NCI-H187 (cell line): ENCODE results near the gene CHMP1A.
"Not testable (repeated sequence)": the region's sequence is repeated elsewhere in the genome, so short reads cannot be mapped to it uniquely, and the experiment has no call there.

ENCODE experiments used
- DNase-seq, 2 experiments: peaks; one replicate each; lab custom pipeline; 2025; lab: John Stamatoyannopoulos, UW

Gene CHMP1A

GRCh38 chr16:89658221-89658879 lies 842 bp upstream of the CHMP1A start:
- no peak for DNase-seq

DNA sequence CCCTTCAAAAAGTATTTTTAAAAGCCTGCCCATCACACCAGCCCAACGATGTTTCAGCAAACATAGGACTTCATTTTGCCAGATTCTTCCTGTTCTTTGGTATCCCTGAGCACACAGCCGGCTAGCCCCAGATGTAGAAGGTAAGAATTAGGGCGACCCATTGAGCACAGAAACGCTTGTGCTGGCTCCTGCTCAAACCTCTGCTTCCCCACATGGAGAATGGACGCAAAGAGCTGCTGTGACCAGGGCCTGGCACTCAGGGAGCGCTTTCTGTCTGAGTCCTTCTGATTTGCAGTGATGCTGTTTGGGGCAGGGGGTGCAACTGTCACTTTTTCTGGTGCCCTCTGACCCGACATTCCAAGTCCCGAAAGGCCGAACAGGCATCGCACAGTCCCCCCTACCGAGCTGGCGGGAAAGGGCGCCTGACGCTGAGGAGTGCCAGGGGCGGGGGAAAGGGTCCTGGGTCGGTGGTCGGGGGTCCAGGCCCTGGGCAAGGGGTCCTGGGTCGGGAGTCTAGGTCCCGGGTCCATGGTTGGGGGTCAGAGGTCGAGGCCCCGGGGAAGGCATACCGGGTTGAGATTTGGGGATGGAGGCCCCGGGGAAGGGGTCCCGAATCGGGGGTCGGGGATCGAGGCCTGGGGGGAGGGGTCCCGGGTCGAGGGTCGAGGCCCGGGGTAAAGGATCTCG lies 930 bp downstream of the CHMP1A start:
- DNase-seq = no peak

- DNase-seq = no peak
Measured at GRCh38 chr16:89655062-89655643, 2.4 kb downstream of the CHMP1A start.

DNA sequence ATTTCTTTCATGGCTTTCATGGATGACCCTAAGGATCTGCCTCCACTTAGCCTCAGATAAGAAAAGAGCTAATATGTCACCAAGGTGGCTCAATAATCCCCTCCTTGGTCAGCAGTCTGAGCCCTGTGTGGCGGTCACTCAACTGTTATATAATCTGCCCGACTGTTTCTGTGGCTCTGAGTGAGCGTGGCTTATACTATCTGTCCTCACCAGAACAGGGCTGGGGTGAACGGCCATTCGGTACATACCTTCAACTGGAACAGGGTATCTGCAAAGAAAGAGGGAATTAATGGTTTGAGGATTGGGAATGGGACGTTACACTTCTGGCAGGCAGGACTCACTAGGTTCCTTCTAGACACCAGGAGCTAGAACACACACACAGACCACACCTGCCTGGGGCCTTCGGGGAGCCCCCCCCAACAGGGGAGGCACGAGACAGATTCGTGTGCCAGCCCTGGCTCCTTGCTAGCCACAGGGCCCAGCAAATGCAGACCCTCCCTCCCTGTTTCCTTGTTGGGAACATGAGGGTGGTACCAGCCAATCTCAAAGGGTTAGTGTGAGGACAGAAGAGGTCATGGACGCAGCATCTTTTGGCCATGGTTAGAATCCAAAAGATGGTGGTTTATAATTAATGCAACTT lies 3.7 kb downstream of the CHMP1A start:
- no peak for DNase-seq

- DNase-seq = no peak
Measured at GRCh38 chr16:89651584-89651983, 5.9 kb downstream of the CHMP1A start.

DNA sequence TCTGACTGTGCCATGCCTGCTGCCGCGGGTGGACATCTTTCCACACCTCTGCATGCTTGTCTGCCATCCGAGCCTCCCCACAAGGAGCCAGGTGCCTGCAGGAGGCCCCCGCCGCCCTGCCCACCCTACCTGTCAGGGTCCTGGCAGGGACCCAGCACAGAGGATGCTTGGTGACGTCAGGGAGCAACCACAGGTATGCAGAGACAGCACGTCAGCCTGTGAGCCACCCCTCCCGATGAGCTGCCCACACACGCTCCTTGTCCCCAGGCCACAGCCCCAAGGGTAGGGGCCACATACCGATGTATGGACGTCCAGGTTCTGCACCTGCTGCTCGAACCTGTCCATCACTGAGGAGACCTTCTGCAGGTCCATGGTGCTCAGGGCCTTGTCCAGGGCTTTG lies 10.6 kb downstream of the CHMP1A start:
- DNase-seq = no peak

GRCh38 chr16:89646270-89646669 lies 11.2 kb downstream of the CHMP1A start:
- no peak for DNase-seq

DNA sequence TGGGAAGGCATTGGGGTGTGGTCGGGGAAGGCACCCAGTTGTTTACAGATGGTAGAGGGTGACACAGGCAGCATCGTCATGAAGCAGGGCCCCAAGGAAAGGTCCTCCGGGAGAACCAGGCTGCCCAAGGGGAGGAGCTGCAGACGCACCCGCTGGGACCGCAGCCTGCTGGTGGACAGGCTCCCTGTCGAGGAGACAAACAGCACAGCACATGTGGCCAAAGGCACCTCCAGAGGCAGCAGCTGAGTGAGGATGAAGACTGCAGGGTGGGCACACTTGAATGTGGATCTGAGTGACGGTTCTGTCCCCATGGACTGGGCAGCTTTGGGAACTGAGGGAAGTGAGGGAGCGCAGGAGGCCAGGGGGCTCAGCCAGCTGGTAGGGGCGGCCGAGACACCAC lies 12.4 kb downstream of the CHMP1A start:
- DNase-seq = no peak

GRCh38 chr16:89643769-89644300 lies 13.7 kb downstream of the CHMP1A start:
- DNase-seq = no peak

GRCh38 chr16:89642574-89642973 lies 14.9 kb downstream of the CHMP1A start:
- no peak for DNase-seq

- no peak for DNase-seq
Measured at GRCh38 chr16:89641458-89642119, 15.9 kb downstream of the CHMP1A start.

GRCh38 chr16:89639385-89639784 lies 18.1 kb downstream of the CHMP1A start:
- DNase-seq = no peak

GRCh38 chr16:89638455-89638854 lies 19.1 kb downstream of the CHMP1A start:
- no peak for DNase-seq

DNA sequence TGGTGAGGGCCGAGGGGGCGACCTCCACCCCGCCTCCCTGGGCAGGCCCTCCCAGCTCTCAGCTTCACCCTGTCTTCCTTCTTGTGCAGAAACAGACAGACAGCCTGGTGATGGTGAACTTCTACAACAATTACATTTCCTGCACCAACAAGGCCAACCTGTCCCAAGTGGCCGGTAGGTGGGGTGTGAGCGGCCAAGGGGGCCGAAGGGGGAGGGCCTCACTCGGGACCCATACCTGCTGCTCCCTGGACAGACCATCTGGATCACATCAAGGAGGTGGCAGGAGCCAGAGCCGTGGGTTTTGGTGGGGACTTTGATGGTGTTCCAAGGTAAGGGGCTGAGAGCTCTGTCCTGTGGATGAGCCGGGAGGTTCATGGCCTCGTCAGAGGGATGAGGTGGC lies 20.1 kb downstream of the CHMP1A start:
- DNase-seq = no peak

- no peak for DNase-seq
Measured at GRCh38 chr16:89636663-89637062, 20.8 kb downstream of the CHMP1A start.

GRCh38 chr16:89634463-89635385 lies 22.8 kb downstream of the CHMP1A start:
- not testable (repeated sequence) for DNase-seq

DNA sequence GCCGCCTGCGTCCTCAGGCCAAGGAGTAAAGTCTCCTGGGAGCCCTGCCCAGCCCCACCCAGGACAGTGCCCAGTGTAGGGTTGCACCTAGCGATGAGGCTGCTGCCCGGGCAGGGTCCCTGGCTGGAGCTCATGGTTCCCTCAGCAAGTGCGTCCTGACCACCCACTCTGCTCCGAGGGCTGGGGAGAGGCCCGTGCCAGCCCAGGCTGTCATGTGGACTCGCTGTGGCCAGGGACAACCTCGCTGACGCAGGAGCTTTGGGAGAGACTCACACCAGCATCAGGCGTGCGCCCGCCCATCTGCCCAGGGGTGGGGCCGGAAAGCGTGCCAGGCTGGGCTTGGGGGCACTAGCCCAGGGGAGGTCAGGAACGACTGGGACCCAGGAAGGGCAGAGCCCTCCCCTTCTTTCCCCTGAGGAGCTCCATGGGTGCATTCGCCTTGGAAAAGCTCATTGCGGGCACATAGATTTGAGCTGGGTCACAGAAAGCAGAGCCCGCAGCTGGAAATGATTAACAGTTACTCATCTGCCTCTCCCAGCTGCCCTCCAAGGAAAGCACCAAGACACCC lies 24.4 kb downstream of the CHMP1A start:
- no peak for DNase-seq

DNA sequence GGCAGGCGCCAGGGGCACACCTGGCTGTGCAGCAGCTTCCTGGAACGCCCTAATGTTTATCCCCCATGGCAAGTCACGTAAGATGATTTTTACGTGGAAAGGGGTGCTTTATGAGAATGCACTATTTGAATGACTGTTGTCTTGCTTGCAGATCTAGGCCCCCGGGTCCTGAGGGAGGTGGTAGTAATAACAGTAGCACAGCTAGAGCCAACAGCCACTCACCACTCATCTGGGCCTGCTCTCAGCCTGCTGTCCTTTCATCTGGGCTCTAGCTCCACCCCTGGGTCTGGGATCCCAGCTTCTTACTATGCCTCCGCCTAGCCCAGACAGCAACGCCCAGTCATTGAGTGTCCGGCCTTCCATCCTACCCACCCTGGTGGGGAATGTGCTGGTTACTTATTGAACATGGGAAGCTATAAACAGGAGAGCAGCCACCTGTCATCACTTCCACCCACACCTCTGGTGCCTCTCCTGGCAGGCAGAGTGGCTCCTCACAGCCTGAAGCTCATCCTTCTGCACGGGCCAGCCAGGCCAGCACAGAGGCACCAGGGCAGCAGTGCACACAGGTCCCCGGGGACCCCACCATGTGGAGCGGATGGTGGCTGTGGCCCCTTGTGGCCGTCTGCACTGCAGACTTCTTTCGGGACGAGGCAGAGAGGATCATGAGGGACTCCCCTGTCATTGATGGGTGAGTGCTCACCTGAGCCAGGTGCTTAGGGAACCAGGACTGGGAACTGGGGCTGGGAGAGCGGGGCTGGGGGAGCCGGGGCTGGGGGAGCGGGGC lies 27.5 kb downstream of the CHMP1A start:
- no peak for DNase-seq

DNA sequence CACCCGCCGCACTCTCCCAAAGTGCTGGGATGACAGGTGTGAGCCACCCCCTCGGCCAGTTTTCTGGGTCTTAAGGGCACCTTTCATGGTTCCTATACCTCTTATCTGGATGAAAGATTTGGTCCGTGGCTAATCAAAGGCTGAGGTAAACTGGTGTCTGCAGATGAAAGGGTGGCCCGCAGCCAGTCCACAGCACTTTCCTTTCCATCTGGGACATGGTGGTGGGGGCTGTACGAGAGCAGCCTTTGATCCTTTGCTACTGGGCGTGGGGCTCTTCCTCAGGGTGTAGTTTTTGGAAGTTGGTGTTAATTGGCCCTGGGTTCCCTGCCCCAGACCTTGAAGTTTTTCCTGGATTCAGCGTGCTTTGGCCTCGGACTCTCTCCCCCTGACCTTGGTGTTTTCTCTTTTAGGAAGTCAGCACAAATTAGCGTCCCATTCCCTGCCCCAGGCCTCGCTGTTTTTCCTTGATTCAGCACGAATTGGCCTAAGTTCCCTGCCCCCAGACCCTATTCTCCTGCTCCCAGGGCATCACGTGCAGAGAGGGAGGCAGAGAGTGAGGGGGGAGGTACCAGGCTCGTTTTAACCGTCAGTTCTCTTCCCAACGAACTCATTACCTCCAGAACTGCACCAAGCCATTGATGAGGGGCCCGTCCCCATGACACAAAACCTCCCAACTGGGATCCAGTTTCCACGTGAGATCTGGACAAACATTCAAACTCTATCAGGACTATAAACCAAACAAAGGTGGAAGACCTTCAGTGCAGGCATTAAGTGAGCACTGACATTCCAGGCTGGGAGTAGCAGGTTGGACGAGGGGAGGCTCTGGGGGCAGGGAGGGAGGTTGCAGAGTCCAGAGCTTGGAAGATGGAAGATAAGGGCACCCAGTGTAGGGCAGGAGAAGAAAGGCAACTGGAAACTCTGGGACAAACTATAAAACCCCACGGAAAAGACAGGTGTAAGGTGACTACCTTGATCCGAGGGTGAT lies 32.4 kb downstream of the CHMP1A start:
- DNase-seq = no peak
